ENCODE data around the gene TERT.
"Not testable (repeated sequence)": the region's sequence is repeated elsewhere in the genome, so short reads cannot be mapped to it uniquely, and the experiment has no call there.

Gene TERT

DNA sequence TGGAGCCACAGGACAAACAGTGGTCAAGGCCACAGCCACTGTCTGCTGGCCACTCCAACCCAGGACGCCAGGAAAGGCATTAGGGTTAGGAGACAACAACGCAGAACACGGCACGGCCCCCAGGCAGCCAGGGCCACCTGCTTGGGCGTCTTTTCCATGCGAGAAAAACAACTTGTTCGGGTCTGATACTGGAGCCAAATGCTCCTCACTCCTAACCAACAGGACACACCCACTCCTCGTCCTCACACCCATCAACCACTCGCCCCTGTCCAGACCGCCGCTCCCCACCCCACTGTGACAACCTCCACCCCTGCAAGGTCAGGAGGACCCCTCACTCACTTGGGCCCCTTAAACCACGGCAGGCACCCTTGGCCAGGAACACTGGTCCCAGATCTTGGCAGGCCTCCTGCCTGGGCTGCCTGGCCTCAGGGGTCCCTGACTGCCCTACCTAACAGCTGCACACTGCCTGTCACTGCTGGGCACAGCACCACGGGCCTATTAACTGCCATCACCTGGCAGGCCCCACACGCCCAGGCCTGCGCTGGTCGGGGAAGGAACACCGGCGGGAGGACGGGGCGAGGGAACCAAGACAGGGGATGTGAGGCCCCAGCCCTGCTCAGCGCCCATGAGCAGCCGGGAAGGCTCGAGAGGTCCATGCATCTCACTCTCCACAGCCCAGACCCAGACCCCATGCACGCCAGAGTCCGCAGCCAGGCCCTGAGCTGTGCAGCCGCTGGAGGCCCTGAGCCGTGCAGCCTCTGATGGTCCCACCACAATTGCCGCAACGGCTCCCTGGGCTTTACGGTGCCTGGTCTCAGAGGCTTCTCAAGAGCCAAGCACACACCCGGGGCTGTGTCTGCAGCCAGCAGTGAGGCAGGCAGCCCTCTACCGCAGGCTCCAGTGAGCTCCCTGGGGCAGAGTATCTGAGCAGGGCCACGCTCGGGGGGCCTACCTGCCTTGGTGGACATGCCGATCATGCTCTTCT is 36.3 kb upstream of the TERT start:
- no peak for DNase-seq (ENCODE audit: low read depth)

DNA sequence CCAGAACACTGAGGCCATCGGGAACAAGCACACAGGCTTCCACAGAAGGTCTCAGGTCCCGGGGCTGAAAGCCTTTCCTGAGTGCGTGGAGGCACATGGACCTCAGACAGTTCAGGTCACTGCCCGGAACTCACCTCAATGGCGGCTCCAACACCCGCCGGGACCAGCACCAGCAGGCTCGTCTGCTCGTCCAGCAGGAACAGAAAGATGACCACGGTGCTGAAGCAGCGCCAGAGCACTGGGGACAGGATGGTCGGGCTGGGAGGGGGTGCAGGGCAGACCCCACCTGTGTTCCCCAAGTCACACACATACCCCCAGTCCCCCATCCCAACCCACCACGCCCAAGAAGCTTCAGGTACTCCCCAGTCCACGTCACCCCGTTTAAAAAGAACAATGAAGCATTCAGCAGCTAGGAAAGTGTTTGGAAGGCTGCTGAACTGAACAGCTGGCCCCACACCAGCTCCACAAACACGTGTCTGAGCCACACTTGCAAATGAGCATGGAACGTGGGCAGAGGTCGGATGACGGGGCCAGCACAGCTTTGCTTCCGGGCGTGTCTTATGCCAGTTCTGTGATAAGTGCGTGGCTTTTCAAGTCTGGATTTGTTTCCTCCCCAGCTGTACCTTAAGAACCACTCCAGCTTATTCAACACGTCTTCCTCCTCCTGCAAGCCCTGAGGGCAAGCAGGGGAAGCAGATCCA is 35.4 kb upstream of the TERT start:
- DNase-seq (ENCODE audit: low read depth), result no peak

DNA sequence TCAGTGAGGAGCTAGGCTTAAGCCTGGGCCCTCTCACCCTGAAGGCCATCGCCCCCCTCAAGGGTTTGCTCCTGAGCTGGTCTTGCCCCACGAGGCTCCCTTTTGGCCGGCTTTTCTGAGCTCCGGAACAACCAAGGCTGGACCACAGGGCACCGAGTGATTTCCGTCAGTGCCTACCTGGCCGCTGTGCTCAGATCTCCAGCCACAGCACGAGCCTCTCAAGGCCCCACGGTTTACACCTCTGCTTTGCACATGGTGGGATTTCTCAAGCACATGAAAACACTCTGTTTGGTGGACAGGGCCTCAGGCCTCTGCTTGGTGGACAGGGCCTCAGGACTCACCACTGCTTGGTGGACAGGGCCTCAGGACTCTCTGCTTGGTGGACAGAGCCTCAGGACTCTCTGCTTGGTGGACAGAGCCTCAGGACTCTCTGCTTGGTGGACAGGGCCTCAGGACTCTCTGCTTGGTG is 34.3 kb upstream of the TERT start:
- no peak for DNase-seq (ENCODE audit: low read depth)

DNA sequence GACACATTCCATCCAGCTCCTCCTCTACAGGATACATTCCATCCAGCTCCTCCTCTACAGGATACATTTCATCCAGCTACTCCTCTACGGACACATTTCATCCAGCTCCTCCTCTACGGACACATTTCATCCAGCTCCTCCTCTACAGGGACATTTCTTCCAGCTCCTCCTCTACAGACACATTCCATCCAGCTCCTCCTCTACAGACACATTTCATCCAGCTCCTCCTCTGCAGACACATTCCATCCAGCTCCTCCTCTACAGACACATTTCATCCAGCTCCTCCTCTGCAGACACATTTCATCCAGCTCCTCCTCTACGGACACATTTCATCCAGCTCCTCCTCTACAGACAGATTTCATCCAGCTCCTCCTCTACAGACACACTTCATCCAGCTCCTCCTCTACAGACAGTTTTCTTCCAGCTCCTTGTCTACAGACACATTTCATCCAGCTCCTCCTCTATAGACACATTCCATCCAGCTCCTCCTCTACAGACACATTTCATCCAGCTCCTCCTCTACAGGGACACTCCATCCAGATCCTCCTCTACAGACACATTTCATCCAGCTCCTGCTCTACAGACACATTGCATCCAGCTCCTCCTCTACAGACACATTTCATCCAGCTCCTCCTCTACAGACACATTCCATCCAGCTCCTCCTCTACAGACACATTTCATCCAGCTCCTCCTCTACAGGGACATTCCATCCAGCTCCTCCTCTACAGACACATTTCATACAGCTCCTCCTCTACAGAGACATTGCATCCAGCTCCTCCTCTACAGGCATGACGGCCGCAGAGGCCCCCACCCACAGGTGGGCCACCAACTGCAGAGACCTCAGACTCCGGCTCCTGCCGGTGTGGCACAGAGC is 33.6 kb upstream of the TERT start:
- not testable (repeated sequence) for DNase-seq (ENCODE audit: low read depth)

DNA sequence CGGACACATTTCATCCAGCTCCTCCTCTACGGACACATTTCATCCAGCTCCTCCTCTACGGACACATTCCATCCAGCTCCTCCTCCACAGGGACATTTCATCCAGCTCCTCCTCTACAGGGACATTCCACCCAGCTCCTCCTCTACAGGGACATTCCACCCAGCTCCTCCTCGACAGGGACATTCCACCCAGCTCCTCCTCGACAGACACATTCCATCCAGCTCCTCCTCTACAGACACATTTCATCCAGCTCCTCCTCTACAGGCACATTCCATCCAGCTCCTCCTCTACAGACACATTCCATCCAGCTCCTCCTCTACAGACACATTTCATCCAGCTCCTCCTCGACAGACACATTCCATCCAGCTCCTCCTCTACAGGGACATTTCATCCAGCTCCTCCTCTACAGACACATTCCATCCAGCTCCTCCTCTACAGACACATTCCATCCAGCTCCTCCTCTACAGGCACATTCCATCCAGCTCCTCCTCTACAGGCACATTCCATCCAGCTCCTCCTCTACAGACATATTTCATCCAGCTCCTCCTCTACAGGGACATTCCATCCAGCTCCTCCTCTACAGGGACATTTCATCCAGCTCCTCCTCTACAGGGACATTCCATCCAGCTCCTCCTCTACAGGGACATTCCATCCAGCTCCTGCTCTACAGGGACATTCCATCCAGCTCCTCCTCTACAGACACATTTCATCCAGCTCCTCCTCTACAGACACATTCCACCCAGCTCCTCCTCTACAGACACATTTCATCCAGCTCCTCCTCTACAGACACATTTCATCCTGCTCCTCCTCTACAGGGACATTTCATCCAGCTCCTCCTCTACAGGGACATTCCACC is 32.3 kb upstream of the TERT start:
- not testable (repeated sequence) for DNase-seq (ENCODE audit: low read depth)

DNA sequence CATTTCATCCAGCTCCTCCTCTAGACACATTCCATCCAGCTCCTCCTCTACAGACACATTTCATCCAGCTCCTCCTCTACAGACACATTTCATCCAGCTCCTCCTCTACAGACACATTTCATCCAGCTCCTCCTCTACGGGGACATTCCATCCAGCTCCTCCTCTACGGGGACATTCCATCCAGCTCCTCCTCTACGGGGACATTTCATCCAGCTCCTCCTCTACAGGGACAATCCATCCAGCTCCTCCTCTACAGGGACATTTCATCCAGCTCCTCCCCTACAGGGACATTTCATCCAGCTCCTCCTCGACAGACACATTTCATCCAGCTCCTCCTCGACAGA is 31.6 kb upstream of the TERT start:
- DNase-seq (ENCODE audit: low read depth), result not testable (repeated sequence)

DNA sequence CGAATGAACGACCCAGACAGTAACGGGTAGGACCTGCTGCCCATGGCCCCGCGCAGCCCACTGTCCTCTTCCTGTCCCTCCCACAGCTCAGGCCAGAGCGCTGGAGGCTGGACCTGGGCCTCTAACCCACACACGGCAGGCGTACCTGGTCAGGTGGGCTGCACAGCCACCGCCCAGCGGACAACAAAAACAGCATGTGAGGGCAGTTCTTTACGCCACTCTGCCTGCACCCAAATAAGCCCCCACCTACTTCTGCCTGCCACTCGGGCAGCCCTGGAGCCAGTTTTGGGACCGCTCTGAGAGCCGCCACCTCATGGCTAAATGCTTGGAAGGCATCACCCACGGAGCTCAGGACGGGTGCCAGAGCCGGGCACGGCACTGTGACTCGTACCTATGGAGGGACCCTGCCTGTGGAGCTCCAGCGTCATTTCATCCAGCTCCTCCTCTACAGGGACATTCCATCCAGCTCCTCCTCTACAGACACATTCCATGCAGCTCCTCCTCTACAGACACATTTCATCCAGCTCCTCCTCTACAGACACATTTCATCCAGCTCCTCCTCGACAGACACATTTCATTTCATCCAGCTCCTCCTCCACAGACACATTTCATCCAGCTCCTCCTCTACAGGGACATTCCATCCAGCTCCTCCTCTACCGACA is 31.1 kb upstream of the TERT start:
- no peak for DNase-seq (ENCODE audit: low read depth)

DNA sequence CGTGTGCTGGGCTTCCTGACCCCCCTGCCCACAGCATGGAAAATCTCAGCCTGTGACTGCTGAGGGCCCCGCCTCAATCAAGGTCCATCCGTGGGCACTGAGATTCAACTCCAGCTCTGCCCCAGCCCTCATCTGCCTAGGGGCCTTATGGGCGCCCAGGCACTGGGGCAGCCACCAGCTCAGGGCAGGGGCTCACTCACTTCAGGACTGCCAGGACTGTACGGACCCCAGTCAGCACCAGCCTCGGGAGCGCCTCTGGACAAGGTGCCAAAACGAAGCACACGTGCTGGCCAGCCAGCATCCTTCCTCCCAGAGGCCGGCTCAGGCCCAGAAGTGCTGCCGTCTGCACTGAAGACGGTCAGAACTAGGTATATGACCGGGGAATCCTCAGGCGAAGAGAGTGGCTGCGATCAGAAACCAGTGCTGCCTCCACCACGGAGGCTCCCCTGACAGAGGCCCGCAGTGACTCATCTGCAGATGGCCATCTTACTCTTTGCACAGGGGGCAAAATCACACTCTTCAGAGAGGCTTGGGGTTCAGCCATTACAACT is 30.4 kb upstream of the TERT start:
- no peak for DNase-seq (ENCODE audit: low read depth)

DNA sequence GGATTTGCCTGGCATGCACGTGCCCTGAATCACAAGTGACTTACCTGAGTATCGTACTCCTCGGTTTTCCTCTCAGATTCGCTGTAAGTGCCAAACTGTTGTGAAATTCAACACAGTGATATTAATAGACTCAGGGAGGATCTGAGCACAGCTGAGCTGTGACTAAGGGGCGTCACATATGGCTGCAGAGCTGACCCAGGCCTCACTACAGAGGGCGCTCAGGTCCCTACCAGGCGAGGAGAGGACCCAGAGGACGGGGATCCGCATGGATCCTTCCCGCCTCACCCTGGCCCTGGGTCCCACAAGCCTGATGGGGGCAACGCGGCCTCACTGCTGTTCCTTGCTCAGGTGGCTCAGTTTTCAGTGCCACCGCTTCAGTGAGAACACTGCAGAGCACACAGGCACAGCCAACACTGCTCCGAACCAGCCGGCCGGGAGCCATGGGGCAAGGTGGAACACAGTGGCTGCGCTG is 29.9 kb upstream of the TERT start:
- DNase-seq (ENCODE audit: low read depth), result no peak

DNA sequence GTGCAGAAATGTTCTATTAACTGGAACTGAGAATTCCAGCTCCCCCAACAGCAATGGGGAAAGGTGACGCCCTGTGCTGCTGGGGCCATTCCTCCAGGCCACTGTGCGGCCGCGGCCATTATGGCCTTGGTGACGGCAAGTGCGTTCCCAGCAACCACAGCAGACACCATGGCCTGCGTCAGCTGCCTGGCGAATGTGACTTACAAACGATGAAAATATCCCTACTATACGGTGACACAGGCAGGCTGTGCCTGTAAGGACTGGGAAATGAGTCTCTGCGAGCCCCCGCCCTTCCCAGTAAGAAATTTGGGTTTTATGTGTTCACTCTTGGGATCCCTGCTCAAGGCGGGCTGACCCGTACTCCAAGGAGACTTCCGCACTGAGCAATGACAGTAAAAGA is 29.4 kb upstream of the TERT start:
- DNase-seq (ENCODE audit: low read depth), result no peak

DNA sequence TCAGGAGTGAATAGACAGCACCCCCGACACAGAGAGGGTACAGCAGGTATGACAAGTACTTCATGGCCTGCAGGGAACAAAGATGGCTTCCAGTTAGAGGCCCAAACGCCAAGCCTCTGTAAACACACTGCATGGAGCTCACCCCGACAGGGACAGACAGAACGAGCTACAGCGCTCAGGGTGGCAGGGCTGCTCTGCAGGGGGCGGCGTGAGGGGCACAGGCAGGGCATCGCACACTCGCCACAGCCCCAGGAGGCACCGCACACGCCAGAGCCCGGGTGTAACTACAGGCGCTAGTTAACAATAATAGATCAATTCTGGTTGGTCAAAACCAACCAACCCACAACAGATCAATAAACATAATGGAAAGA is 28.9 kb upstream of the TERT start:
- DNase-seq (ENCODE audit: low read depth), result no peak

DNA sequence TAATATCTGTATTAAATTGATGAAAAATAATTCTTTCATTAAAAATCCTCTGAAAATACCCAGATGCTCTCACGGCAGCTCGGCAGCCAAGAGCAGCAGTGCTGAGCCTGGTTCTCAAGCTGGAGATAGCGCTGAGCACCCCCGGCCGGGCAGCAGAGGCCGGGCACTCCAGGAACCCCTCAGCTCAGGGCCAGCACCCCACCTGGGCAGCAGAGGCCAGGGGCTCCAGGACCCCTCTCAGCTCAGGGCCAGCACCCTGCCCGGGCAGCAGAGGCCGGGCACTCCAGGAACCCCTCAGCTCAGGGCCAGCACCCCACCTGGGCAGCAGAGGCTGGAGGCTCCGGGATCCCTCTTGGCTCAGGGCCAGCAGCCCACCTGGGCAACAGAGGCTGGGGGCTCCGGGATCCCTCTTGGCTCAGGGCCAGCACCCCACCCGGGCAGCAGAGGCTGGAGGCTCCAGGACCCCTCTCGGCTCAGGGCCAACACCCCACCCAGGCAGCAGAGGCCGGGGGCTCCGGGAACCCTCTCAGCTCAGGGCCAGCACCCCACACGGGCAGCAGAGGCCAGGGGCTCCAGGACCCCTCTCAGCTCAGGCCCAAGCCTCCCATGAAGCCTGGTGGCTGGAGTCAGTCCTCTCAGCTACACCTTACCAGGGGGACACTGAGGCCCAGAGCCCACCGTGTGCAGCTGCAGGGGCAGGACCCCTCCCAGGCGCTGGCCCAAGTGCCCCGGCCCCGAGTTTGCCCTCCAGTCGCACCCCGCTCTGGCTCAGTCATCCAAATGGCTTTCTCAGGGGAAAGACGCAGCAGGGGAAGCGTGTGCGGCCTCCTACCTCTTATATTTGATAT is 28.3 kb upstream of the TERT start:
- no peak for DNase-seq (ENCODE audit: low read depth)

DNA sequence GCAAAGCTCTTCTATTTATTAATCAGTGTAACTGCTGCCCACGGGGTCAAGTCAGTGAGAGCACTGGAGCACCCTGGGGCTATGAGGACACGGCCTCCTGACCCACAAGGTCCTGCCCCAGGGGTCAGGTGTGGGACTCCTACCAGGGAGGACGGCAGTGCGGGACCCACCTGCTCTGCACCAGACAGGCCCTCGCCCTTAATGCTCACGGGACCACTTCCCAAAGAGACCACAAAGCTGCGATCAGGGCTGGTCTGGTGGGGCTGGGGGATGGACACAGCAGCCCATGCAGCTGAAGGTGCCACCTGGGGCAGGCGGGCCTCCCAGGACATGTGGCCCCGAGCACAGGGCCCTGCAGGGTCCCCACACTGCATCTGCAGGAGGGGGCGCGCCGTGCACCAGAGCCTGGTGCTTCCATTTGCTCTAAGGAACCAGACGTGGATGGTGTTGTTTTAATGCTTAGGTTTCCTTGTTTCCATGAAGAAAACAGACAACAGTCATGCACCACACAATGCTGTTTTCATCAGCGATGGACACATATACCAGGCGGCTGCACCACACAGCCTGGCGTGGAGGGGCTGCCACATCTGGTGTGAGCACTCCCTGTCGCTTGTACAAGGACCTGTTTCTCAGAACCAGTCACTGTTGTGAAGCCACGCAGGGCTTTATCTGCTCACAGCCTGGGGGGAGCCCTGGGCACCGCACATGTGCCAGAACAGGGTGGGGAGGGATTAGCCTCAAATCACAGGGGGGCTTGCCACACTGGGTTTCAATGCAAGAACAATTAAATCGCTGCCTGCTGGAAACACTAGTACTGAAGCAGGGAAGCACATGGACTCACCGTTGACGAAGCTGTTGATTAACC is 27.4 kb upstream of the TERT start:
- no peak for DNase-seq (ENCODE audit: low read depth)

DNA sequence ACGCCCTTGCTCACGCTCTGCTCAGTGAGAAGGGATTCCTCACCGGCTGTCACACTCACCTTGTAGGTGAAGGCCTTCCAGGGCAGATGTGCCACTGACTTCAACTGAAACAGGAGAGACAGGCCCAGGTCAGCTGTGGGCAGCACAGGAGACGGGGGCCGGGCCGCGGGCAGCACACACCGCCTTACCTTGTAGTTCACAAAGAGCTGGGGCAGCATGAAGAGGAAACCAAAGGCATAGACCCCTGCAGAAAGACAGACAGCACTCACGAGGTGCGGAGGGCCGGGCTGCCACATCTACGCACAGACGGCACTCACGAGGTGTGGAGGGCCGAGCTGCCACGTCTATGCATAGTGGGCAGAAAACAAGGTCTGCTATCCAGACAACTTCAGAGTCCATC is 26.7 kb upstream of the TERT start:
- DNase-seq (ENCODE audit: low read depth), result no peak

DNA sequence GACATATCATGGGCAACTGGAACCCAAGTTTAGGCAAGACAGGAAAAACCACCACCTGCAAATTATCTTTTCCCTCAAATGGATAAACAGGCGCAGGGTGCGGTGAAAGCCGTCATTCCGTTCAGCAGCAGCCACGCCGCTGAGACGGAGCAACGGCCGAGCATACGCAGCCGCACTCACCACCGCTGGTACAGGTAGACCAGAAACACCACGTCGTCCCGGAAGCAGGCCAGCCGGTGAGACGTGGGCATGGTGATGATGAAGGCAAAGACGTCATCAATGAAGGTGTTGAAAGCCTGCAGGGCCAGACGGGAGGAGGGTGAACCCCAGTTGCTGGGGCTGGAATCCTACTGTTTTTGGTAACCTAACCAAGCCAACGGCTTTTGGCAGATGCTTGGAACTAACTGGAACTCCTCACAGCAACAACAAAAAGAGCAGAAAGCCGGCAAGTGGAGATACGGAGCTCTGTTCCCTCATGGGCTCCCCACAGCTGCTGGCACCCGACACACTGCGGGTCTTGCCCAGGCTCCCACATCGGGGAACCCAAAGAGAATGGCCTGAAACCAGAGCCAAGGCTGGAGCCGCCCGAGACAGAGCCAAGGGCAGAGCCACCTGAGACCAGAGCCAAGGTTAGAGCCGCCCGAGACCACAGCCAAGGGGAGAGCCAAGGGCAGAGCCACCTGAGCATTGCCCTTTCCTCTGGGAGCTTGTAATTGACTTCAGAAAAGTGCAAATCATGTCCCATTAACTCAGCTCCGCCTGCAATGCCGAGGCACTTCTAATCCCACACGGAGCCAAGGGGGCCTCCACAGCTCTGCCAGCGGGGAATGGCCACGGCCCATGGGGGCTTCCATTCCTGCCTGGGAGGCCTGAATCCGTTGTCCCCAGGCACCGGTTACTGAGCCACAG is 25.8 kb upstream of the TERT start:
- no peak for DNase-seq (ENCODE audit: low read depth)

DNA sequence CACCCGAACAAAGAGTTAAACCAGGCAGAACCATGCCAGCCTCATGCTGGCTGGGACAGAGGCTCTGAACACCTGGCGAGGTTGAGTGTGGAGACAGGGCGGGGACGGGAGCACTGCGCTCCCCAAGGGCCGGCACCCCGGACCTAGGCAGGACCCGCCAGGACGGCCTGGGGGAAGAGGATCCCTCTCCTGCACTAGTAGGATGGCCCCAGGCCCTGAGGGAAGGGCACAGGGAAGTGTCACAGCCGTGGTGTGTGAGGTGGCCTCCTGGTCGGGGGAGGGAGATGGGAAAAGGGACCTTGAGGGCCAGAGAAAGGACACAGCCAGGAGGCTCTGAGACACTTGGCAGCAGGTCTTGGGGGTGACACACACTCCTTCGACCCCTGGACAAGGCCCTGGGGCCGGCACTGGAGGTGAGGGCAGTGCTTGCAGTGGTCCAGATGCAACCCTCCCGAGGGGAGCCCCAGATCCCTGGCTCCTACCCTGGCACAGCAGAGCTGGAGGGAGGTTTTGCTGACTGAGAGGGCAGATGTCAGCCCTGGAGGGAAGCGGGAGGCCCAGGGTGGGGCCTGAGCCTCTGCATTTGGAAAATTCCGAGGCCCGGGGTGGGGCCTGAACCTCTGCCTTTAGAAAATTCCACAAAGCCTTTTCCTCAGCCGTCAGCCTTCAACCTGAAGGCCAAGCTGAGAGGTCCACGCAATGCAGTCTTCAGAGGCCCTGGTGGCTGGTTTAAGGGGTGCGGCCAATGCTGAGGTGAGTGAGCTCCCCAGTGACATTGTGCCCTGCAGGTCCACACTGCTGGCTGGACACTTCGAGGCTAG is 24.8 kb upstream of the TERT start:
- DNase-seq (ENCODE audit: low read depth), result no peak

Measured in activated T-cell treated with anti-CD3 and anti-CD28 coated beads for 24 hours (primary cell).